Heart left ventricle (tissue), 16 donors: Measurements from ENCODE around the gene AFG3L2. TPM values are rescaled to one million over a fixed set of nuclear protein-coding genes. Genes with fewer than 3 reads are reported as not detected.

Experiments used
- ATAC-seq, 4 donors: fragments of 200-7000 bp; cut with Tn5 transposase; one replicate each; pipeline ENCODE4 v1.9.1; 2020 to 2022; ENCODE audit warnings: moderate library complexity in 4 of 4, mild to moderate bottlenecking in 3 of 4, moderate number of reproducible peaks in 1 of 4
- DNase-seq, 5 donors: peaks; one replicate each; pipeline ENCODE4 v3.0.0-alpha.2; 2020
- H3K27ac ChIP-seq, 12 donors: fragments of 200-600 bp; sonication (generic) in 4 of 12; one replicate each; pipeline versions ENCODE4 v1.5.0 to v1.8.0; 2016 to 2022; ENCODE audit warnings: mild to moderate bottlenecking in 2 of 12
- H3K27me3 ChIP-seq, 9 donors: fragments of 200-600 bp; sonication (generic) in 2 of 9; one replicate each; pipeline versions ENCODE4 v1.5.1 to v1.8.0; 2016 to 2022; ENCODE audit warnings: mild to moderate bottlenecking in 3 of 9
- H3K36me3 ChIP-seq, 9 donors: fragments of 200-600 bp; sonication (generic) in 2 of 9; one replicate each; pipeline versions ENCODE4 v1.5.0 to v1.8.0; 2018 to 2022; ENCODE audit warnings: mild to moderate bottlenecking in 2 of 9
- H3K4me1 ChIP-seq, 12 donors: fragments of 200-600 bp; sonication (generic) in 4 of 12; one replicate each; pipeline versions ENCODE4 v1.5.0 to v1.8.0; 2016 to 2022; ENCODE audit warnings: mild to moderate bottlenecking in 3 of 12
- H3K4me3 ChIP-seq, 12 donors: fragments of 200-600 bp; sonication (generic) in 4 of 12; one replicate each; pipeline versions ENCODE4 v1.5.0 to v1.8.0; 2017 to 2022; ENCODE audit warnings: mild to moderate bottlenecking in 9 of 12, moderate library complexity in 4 of 12
- H3K9me3 ChIP-seq, 12 donors: fragments of 200-600 bp; sonication (generic) in 4 of 12; one replicate each; pipeline versions ENCODE4 v1.5.0 to v1.8.0; 2016 to 2022; ENCODE audit warnings: mild to moderate bottlenecking in 1 of 12
- CTCF ChIP-seq, 12 donors: fragments of 200-600 bp; sonication (generic) in 4 of 12; IDR thresholded peaks; one replicate each; pipeline versions ENCODE4 v1.5.0 to v1.8.0; 2018 to 2022; ENCODE audit warnings: antibody characterized with exemption in 12 of 12, mild to moderate bottlenecking in 5 of 12
- POLR2A ChIP-seq, 2 donors: fragments of 450-650 bp; IDR thresholded peaks; one replicate each; pipeline ENCODE4 v1.6.1; 2017; ENCODE audit warnings: antibody characterized with exemption in 2 of 2, mild to moderate bottlenecking in 2 of 2, moderate library complexity in 2 of 2
- WGBS, 4 donors: extraction: QIAGEN DNeasy Blood & Tissue Kit in 2 of 4; methylation state at CpG; one replicate each; pipeline versions ENCODE4 v1.1.5 to v1.1.7; 2013 to 2018; 5-methylcytosine and 5-hydroxymethylcytosine counted together
- intact Hi-C, 10 donors: fragments of 100-400 bp; cut with DNase I; formaldehyde crosslinking; loops; one replicate each; pipeline versions ENCODE4 v1.11.1 to v1.14.2; 2022
- polyA plus RNA-seq, 2 donors: library from polyadenylated mRNA; stranded (reverse); fragments of 200-250 nt; gene quantifications; one replicate each; pipeline ENCODE4 v1.2.3, GENCODE V29; 2013
- total RNA-seq, 9 donors: library from RNA; depleted of rRNA in 2 of 9; stranded (reverse); fragments of >200 nt in 2 of 9; fragmentation: NEBNext Ultra II Directional in 3 of 9; extraction: Animal tissue kit (Norgen Biotek cat#: 25700) in 3 of 9; gene quantifications; one replicate each; pipeline versions ENCODE4 v1.1.0 to v1.2.4, GENCODE V29; 2016 to 2023
- donor health status: ischemic (EF 13 %, LVEDD 7.1; RV severe dilation, severe dysfunction).
- donor health status: healthy with polysubstance abuse.
- donor health status: DM: no; HTN: yes; CAD: no.
- donor health status: DM: no; HTN: no; CAD: no.
- donor health status: ischemic (EF 25% LVEDD 6.9; RV normal size, moderate dysfunction).
- donor health status: ischemic (EF 25% LVEDD 5.7; RV mildly dilated, moderate dysfunction).
- donor health status: healthy.
- donor health status: DM: yes; HTN: yes; CAD: no.
- donor health status: ischemic (EF 35%, LVEDD 5.7; RV mildly dilated, moderate dysfunction).
- donor health status: nonischemic (EF 11% LVEDD 7.7; RV severe dilation, severe dysfunction).
- donor health status: DM: yes; HTN: yes; CAD: no.
- donor health status: PGD.
- donor health status: ischemic (EF 29% LVEDD 5.4; RV normal size, mild dysfunction).
- donor health status: nonischemic (EF 23%, LVEDD 6.1; RV moderate dilation, normal function).

The AFG3L2 gene
- total and polyA plus RNA-seq, 11 donors: 59.9 to 174 (median 138) TPM

GRCh38 chr18:12423393-12423792 lies 46.4 kb upstream of the AFG3L2 start:
- TF ChIP-seq POLR2A (IDR thresholded peaks at IDR 0.05): no peak
- intact Hi-C loops: no loop called here
- peaks cover 0 to 7% (median 0%) of the 10 kb centered on the region in 12 donors for H3K9me3 ChIP-seq
- WGBS, 4 donors: 93 to 97% (median 95%) methylated on average over 5 to 10 of the region's 10 CpGs
- DNase-seq: no peak
- H3K27me3 ChIP-seq: no peaks in the 10 kb centered on the region
- H3K4me3 ChIP-seq: no peak overlapping the region
- no peak overlapping the region for H3K27ac ChIP-seq
- H3K4me1 ChIP-seq: peaks cover 0 to 16% (median 2%) of the 10 kb centered on the region in 12 donors
- peak in 1 of 4 donors; percentile 15 for ATAC-seq
- peaks cover 0 to 12% (median 3%) of the 10 kb centered on the region in 9 donors for H3K36me3 ChIP-seq

GRCh38 chr18:12422936-12423335 lies 45.9 kb upstream of the AFG3L2 start:
- TF ChIP-seq CTCF (IDR thresholded peaks at IDR 0.05) (peak in 1 of 12 donors; percentile 4), POLR2A (IDR thresholded peaks at IDR 0.05) (no peak)
- H3K27ac ChIP-seq: no peak overlapping the region
- WGBS, 4 donors: 75 to 85% (median 82%) methylated on average over 9 of the region's 9 CpGs
- DNase-seq (no peak), ATAC-seq (no peak)
- H3K36me3 ChIP-seq: peaks cover 0 to 10% (median 3%) of the 10 kb centered on the region in 9 donors
- intact Hi-C loops: no loop called here
- H3K27me3 ChIP-seq: no peaks in the 10 kb centered on the region
- H3K4me1 ChIP-seq: peaks cover 0 to 16% (median 2%) of the 10 kb centered on the region in 12 donors
- no peak overlapping the region for H3K4me3 ChIP-seq
- H3K9me3 ChIP-seq: peaks cover 0 to 7% (median 0%) of the 10 kb centered on the region in 12 donors

- WGBS, 4 donors: 79 to 83% (median 82%) methylated on average over 5 of the region's 5 CpGs
- TF ChIP-seq CTCF (IDR thresholded peaks at IDR 0.05) (no peak), POLR2A (IDR thresholded peaks at IDR 0.05) (no peak)
- Histone ChIP-seq H3K4me1 (peaks cover 0 to 16% (median 2%) of the 10 kb centered on the region in 12 donors), H3K27ac (no peak overlapping the region), H3K9me3 (no peaks in the 10 kb centered on the region), H3K27me3 (no peaks in the 10 kb centered on the region), H3K4me3 (no peak overlapping the region), H3K36me3 (no peaks in the 10 kb centered on the region)
- intact Hi-C loops: no loop called here
- DNase-seq: no peak
- ATAC-seq: no peak
These were observed 44.7 kb upstream of the AFG3L2 start for GRCh38 chr18:12421732-12422131.

- Histone ChIP-seq H3K36me3 (no peaks in the 10 kb centered on the region), H3K9me3 (no peaks in the 10 kb centered on the region), H3K4me3 (peak overlapping the region in 10 of 12 donors; percentile 2 to 69 (median 58)), H3K27me3 (no peaks in the 10 kb centered on the region), H3K27ac (no peak overlapping the region), H3K4me1 (peaks cover 0 to 20% (median 5%) of the 10 kb centered on the region in 12 donors)
- TF ChIP-seq CTCF (IDR thresholded peaks at IDR 0.05): no peak
- intact Hi-C loops: no loop called here
- no peak for DNase-seq
- peak; percentile 22 to 34 (median 32) for ATAC-seq
- 32 to 72% (median 43%) methylated on average over 13 to 27 of the region's 27 CpGs for whole genome bisulfite sequencing, 4 donors
These were observed 43.9 kb upstream of the AFG3L2 start for GRCh38 chr18:12420821-12421421.

GRCh38 chr18:12417687-12418086 lies 40.7 kb upstream of the AFG3L2 start:
- Histone ChIP-seq H3K27me3 (no peaks in the 10 kb centered on the region), H3K36me3 (no peaks in the 10 kb centered on the region), H3K4me1 (peaks cover 0 to 27% (median 11%) of the 10 kb centered on the region in 12 donors), H3K9me3 (no peaks in the 10 kb centered on the region), H3K27ac (no peak overlapping the region), H3K4me3 (no peak overlapping the region)
- intact Hi-C loops: no loop called here
- TF ChIP-seq POLR2A (IDR thresholded peaks at IDR 0.05): no peak
- TF ChIP-seq CTCF (IDR thresholded peaks at IDR 0.05): no peak
- 89 to 91% (median 91%) methylated on average over 4 of the region's 4 CpGs for WGBS, 4 donors
- DNase-seq (no peak), ATAC-seq (no peak)
